Measurements from ENCODE around the gene MARCHF11. TPM values are rescaled to one million over a fixed set of nuclear protein-coding genes. Genes with fewer than 3 reads are reported as not detected.

Gene MARCHF11
- total and polyA plus RNA-seq, 2 of the 4 experiments (the other 2 are of a cell fraction) = not detected

DNA sequence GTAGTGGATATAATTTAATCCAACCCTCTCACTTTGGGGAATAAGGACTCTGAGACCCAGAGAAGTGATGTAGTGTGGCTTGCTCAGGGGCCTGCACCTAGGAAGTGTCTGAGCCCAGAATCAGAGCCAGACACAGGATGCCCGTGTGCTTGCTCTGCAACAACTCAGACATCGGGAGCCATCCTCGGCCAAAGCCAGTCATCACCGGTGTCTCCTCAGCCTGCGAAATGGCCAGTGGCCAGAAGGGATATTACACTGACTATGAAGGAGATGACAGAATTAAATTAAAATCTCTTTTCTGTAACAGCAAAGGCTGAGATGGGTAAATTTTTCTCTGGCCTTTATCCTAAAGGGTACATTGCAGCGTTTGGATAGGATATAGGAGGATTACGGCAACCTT lies 102.9 kb downstream of the MARCHF11 start:
- Histone ChIP-seq H3K4me1 (ENCODE audit: control insufficient read depth, insufficient read depth, low read length) (no peaks in the 10 kb centered on the region), H3K27ac (ENCODE audit: insufficient read depth, low read length) (no peak overlapping the region), H3K23ac (ENCODE audit: low read depth, low read length) (no peak overlapping the region), H2BK5ac (ENCODE audit: low read depth, low read length, poor library complexity, severe bottlenecking) (no peak overlapping the region), H2BK120ac (ENCODE audit: low read depth, low read length) (no peak overlapping the region), H2AFZ (replicated peaks; ENCODE audit: low read length, poor library complexity) (no peak overlapping the region), H4K91ac (ENCODE audit: insufficient read depth, low read depth, low read length) (no peak overlapping the region), H4K20me1 (ENCODE audit: insufficient read depth, low read length) (no peaks in the 10 kb centered on the region), H3K18ac (ENCODE audit: low read depth, low read length) (no peak overlapping the region), H3K9ac (ENCODE audit: low read depth, low read length) (no peak overlapping the region), H3K4ac (ENCODE audit: low read depth, low read length) (no peak overlapping the region), H3K9me1 (ENCODE audit: insufficient read depth, low read length) (no peaks in the 10 kb centered on the region), H2BK15ac (ENCODE audit: low read depth, low read length) (no peak overlapping the region), H3K56ac (ENCODE audit: extremely low read depth, insufficient read depth, low read length) (no peak overlapping the region), H4K8ac (ENCODE audit: low read depth in 2 of 2, low read length in 2 of 2) (no peak overlapping the region), H4K5ac (ENCODE audit: low read depth, low read length) (no peak overlapping the region), H3K36me3 (ENCODE audit: control insufficient read depth, insufficient read depth, low read length) (no peaks in the 10 kb centered on the region), H3K4me2 (ENCODE audit: low read depth, low read length) (no peak overlapping the region), H2AK5ac (ENCODE audit: low read depth, low read length) (no peak overlapping the region), H3K79me1 (ENCODE audit: low read depth in 1 of 2, low read length in 2 of 2) (no peaks in the 10 kb centered on the region), H2BK20ac (ENCODE audit: low read depth, low read length) (no peak overlapping the region), H2AK9ac (replicated peaks; ENCODE audit: low read depth, low read length, poor library complexity) (no peak overlapping the region), H3K4me3 (ENCODE audit: insufficient read depth, low read depth, low read length) (no peak overlapping the region), H3K9me3 (ENCODE audit: control insufficient read depth, insufficient read depth, low read length) (no peaks in the 10 kb centered on the region), H3K14ac (replicated peaks; ENCODE audit: low read depth, low read length) (no peak overlapping the region), H3K27me3 (ENCODE audit: control insufficient read depth, insufficient read depth, low read length) (no peaks in the 10 kb centered on the region)
- ATAC-seq (ENCODE audit: low read depth) (no peak), DNase-seq (no peak)
- ChIA-PET CTCF (no interaction called here), POLR2A (ENCODE audit: unreplicated experiment) (no interaction called here)
- in situ Hi-C loops (cut with MboI; ENCODE audit: low sequenced_read_pairs) = no loop called here
- intact Hi-C loops (cut with micrococcal nuclease) = no loop called here
- no TSS peak for BruUV-seq (replicated peaks)
- TF ChIP-seq CHD1 (IDR thresholded peaks at IDR 0.05; ENCODE audit: low read depth, low read length) = no peak
- TF ChIP-seq CEBPB (IDR thresholded peaks at IDR 0.05; ENCODE audit: low read depth, low read length) = no peak
- TF ChIP-seq RFX5 (IDR thresholded peaks at IDR 0.05; ENCODE audit: low read depth, low read length) = no peak
- TF ChIP-seq SMC3 (IDR thresholded peaks at IDR 0.05; ENCODE audit: low read depth, low read length) = no peak
- TF ChIP-seq, protein P1, sequence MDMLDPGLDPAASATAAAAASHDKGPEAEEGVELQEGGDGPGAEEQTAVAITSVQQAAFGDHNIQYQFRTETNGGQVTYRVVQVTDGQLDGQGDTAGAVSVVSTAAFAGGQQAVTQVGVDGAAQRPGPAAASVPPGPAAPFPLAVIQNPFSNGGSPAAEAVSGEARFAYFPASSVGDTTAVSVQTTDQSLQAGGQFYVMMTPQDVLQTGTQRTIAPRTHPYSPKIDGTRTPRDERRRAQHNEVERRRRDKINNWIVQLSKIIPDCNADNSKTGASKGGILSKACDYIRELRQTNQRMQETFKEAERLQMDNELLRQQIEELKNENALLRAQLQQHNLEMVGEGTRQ (IDR thresholded peaks at IDR 0.05; ENCODE audit: low read depth, low read length) = no peak
- no peak for TF ChIP-seq NFE2L2 (IDR thresholded peaks at IDR 0.05; ENCODE audit: low read depth, low read length)
- TF ChIP-seq RCOR1 (IDR thresholded peaks at IDR 0.05; ENCODE audit: insufficient replicate concordance, low read length) = no peak
- TF ChIP-seq, protein P2, sequence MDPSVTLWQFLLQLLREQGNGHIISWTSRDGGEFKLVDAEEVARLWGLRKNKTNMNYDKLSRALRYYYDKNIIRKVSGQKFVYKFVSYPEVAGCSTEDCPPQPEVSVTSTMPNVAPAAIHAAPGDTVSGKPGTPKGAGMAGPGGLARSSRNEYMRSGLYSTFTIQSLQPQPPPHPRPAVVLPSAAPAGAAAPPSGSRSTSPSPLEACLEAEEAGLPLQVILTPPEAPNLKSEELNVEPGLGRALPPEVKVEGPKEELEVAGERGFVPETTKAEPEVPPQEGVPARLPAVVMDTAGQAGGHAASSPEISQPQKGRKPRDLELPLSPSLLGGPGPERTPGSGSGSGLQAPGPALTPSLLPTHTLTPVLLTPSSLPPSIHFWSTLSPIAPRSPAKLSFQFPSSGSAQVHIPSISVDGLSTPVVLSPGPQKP (IDR thresholded peaks at IDR 0.05; ENCODE audit: borderline replicate concordance, low read depth, low read length) = no peak
- dilution Hi-C loops (cut with HindIII; ENCODE audit: low sequenced_read_pairs, unreplicated experiment) = no loop called here
- no CpG with 5 or more reads among the region's 7 CpGs for WGBS, 2 experiments (ENCODE audit: extremely low coverage in 2 of 2, insufficient read length in 1 of 2)
